Activated effector memory CD4-positive, alpha-beta T cell treated with Interleukin-2 at 50 U/mL for 16 hours (primary cell): Measurements from ENCODE around the gene MGLL.

ENCODE experiments used
- DNase-seq: peaks from one replicate; pipeline ENCODE4 v3.0.0-alpha.2; 2020

The MGLL gene

GRCh38 chr3:127736801-127737539 is 85.3 kb downstream of the MGLL start:
- DNase-seq = no peak

GRCh38 chr3:127735767-127736693 is 86.3 kb downstream of the MGLL start:
- no peak for DNase-seq

- DNase-seq = no peak
These were observed 87.4 kb downstream of the MGLL start for GRCh38 chr3:127734754-127735473.

GRCh38 chr3:127734181-127734720 is 88.1 kb downstream of the MGLL start:
- no peak for DNase-seq

- no peak for DNase-seq
These were observed 88.5 kb downstream of the MGLL start for GRCh38 chr3:127733781-127734180.

- DNase-seq = no peak
These were observed 89.4 kb downstream of the MGLL start for GRCh38 chr3:127732879-127733350.

GRCh38 chr3:127732303-127732702 is 90.0 kb downstream of the MGLL start:
- DNase-seq = no peak

GRCh38 chr3:127731546-127732289 is 90.6 kb downstream of the MGLL start:
- no peak for DNase-seq

- no peak for DNase-seq
These were observed 91.5 kb downstream of the MGLL start for GRCh38 chr3:127730666-127731295.

GRCh38 chr3:127730171-127730570 is 92.1 kb downstream of the MGLL start:
- DNase-seq = no peak

GRCh38 chr3:127729556-127730056 is 92.7 kb downstream of the MGLL start:
- no peak for DNase-seq

- DNase-seq = no peak
These were observed 93.8 kb downstream of the MGLL start for GRCh38 chr3:127728417-127729015.

GRCh38 chr3:127726894-127727293 is 95.4 kb downstream of the MGLL start:
- no peak for DNase-seq

- DNase-seq = no peak
These were observed 99.2 kb downstream of the MGLL start for GRCh38 chr3:127723011-127723567.

GRCh38 chr3:127722091-127722784 is 100.1 kb downstream of the MGLL start:
- no peak for DNase-seq

GRCh38 chr3:127720985-127721935 is 101.1 kb downstream of the MGLL start:
- no peak for DNase-seq

- DNase-seq = no peak
These were observed 102.0 kb downstream of the MGLL start for GRCh38 chr3:127720161-127720823.

- DNase-seq = no peak
These were observed 102.9 kb downstream of the MGLL start for GRCh38 chr3:127719369-127719768.
